HL-60/S4 treated with phorbol 12-myristate 13-acetate at 8.2 ng/mL for 4 days and 3 days (cell line): ENCODE measurements around the gene SLC29A2.
"Not testable (repeated sequence)": the region's sequence is repeated elsewhere in the genome, so short reads cannot be mapped to it uniquely, and the experiment has no call there.

Experiments used
- in situ Hi-C: fragments of 300-500 bp; cut with MboI; formaldehyde crosslinking; loops from 2 replicates; pipeline ENCODE4 v1.15.0; 2022; ENCODE audit warnings: low sequenced_read_pairs

The SLC29A2 gene

DNA sequence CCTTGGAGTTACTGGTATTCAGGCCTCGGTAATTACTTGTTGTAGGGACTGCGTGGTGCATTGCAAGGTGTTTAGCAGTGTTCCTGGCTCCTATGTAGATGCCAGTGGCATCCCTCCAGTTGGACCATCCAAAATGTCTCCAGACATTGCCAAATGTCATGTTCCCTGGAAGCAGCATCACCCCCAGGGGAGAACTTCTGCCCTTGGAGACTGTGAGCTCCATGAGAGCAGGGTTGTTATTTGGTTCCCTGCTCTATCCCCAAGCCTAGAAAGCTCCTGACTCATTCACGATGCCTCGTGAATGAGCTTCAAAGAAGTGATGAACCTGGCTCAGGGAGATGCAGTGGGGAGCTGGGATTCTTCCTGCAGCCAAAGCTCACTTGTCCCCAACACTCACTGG lies 50.0 kb downstream of the SLC29A2 start:
- in situ Hi-C loops: no loop called here

DNA sequence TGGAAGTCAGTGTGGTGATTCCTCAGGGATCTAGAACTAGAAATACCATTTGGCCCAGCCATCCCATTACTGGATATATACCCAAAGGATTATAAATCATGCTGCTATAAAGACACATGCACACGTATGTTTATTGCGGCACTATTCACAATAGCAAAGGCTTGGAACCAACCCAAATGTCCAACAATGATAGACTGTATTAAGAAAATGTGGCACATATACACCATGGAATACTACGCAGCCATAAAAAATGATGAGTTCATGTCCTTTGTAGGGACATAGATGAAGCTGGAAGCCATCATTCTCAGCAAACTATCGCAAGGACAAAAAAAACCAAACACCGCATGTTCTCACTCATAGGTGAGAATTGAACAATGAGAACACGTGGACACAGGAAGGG lies 50.8 kb downstream of the SLC29A2 start:
- in situ Hi-C loops: not testable (repeated sequence)

DNA sequence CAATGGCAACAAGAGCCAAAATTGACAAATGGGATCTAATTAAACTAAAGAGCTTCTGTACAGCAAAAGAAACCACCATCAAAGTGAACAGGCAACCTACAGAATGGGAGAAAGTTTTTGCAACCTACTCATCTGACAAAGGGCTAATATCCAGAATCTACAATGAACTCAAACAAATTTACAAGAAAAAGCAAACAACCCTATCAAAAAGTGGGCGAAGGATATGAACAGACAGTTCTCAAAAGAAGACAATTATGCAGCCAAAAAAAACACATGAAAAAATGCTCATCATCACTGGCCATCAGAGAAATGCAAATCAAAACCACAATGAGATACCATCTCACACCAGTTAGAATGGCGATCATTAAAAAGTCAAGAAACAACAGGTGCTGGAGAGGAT lies 51.3 kb downstream of the SLC29A2 start:
- in situ Hi-C loops: not testable (repeated sequence)

DNA sequence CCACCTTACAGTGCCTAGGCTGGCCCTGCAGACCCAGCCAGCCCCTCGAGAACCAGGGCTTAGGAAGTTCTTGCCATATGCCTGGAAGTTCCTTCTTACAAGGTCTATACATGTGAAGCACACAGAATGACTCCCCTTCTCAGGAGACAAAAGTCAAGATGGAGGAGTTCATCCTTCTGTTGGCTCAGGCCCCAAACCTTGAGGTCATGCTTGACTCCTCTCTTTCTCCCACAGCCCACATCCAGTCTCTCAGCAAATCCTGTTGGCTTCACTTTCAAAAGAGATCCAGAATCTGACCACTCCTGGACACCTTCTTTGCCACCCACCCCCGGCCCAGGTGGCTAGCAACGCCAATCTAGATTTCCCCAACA lies 53.0 kb downstream of the SLC29A2 start:
- in situ Hi-C loops: no loop called here

DNA sequence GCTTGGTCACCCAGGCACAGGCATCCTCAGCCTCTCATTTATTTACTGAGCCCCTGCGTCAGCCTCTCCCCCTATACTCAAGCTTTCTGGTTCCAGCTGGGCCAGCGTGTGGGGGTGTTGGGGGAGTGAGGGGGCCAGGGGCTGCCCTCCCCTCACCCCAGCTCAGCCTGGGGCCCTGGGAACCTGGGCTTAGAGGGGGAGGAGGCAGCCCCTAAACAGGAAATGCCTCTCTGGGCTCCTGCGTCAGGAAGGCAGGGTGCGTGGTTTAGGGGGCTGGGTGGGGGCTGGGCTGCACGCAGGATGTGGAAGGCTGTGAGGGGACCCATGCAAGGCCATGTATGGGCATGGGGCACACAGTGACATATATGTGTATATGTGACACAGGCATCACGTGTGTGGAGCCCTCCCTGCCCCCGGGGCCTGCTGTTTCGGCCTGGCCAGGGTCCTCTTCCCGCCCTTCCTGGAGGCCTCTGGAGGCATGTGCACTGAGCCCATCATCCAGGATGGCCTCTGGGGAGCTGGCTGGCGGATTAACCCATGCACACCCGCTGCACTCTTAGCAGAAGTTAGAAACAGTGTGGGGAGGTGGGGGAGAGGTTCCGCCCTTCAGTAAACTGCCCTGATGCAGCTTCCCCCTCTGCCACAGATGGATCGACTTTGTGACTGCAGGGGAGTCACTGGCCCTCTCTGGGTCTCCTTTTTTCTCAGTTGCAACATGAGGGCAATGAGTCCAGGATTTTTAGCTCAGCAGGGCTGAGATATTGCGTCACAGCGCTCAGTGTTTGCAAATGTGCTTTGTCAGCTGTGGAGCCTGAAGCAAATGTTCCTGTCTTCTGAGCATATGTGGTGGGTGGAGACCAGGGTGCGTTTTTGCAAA lies 53.6 kb downstream of the SLC29A2 start:
- in situ Hi-C loops: no loop called here

DNA sequence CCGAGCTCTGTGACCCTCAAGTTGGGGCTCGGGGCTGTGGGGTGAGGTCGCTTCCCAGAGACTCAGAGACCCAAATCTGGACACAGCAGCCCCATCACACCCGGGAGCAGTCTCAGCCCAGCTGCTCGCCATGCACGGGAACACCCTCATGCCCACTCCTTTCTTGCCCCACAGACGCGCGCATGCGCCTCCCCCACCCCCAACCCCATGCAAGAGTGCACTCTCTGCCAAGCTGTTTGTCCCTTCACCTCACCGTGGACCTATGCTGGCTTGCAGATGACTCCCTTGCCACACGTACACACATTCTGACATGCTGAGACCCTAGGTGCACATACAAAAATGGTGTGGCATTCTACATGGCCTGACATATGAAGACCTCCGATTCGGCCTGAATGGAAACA lies 54.2 kb downstream of the SLC29A2 start:
- in situ Hi-C loops: no loop called here

DNA sequence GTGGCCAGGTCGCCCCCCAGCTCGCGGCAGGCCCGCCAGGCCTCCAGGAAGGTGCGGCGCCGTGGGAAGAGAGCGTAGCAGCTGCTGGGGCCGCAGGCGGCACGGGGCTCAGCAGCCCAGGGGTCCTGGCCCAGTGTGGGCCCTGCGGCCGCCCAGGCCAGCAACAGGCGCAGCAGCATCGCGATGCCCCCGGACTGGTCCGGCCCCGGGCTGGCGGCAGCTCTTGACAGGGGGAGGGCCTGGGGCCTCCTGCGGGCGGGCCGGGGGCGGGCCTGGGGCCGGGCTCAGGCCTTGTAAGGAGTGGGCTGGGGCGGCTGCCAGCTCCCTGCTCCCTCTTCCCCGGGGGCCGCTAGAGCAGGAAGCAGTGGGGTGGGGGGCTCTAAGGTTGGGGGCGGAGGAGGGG lies 54.7 kb downstream of the SLC29A2 start, which contains the start of gene CD248:
Gene CD248 (minus strand): TSS at position 196 of the 403 bp plus-strand sequence. CDS start 17 bp downstream, at position 179.
- in situ Hi-C loops: no loop called here

DNA sequence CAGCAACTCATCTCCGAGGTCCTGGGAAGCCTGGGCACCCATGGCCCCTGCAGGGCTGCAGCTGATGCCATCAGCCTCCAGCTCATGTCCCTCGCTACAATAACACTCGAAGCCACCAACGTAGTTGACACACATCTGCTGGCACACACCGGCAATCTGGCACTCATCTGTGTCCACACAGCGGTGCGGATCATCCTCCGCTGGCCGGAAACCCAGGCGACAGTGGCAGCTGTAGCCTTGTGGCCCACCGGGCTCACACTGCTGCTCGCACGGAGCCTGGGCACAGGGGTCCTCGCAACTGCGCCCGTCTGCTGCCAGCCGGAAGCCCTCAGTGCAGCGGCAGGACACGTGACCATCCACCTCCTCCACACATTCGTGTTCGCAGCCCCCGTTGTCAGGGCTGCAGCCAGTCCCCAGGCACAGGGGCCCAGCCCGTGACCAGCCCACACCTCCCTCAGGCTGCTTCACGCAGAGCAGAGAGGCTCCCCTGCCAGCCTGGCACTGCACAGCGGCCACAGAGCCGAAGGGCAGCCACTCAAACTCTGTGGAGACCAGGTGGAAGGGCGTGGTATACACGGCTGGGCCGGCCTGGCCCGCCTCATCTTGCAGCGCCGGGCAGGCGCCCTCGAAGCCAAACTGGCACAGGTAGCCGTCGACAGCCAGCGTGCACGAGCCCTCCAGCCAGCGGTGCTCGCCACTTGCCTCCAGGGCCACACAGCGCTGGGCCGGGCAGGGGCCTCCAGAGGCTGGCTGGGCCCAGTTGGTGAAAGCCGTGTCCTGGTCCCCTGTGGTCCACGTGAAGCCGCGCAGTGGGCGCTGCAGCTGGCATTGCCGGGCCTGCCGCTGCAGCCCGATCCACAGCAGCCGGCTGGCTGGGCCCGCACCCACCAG lies 55.4 kb downstream of the SLC29A2 start:
- in situ Hi-C loops: no loop called here

DNA sequence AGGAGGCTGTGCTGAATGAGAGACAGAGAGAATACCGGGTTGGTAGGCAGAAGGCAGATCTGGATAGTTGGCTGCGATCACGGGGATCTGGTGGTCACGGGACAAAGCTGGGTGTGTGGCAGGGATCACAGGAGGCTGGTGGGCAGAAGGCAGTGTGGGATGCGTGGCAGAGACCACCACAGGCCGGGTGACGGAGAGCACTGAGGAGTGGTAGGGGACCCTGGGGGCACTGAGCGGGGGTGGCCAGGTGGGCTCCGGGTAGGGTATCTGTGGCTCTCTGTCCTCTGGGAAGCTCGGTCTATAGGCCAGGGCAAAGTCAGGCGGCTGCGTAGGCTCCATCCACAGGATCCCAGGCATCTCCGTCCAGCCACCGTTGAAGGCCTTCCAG lies 56.1 kb downstream of the SLC29A2 start:
- in situ Hi-C loops: no loop called here

DNA sequence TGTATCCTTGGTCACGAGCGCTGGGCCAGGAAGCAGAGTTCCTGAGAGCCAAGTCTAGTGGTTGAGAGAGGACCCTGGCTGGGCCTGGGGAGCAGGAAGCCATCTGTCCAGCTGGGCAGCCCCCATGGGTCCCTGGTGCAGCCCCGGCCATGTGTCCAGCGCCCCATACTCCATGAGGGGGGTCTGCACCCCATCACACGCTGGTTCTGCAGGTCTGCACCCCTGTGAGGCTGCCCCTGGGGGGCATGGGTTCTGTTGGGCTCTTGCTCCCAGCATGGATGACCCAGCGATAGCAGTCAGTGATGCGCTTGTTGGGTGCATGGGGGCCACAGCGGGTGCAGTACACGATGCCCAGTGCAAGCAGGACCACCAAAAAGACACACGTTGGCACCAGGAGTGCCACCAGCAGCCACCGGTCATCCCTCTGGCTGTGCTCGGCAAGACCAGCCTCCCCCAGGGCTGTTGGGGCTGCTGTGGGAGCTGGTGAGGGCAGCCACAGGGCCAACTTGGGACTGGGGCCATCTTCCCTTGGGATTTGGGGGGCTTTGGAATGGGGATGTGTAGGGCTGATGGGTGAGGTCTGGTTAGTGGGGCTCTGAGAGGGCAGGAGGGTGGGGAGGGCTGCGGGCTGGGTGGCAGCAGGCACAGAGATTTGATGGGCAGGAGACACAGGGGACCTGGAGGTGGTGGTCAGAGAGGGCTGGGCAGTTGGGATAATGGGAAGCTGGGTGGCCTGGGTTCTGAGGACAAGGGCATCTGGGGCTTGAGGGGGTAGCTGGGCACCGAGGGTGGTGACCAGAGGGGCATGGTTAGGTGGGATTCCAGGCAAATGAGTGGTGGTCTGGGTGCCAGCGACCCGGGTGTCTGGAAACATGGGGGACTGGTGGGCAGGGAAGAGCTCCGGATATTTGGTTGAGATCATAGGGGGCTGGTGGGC lies 56.7 kb downstream of the SLC29A2 start:
- in situ Hi-C loops: no loop called here

DNA sequence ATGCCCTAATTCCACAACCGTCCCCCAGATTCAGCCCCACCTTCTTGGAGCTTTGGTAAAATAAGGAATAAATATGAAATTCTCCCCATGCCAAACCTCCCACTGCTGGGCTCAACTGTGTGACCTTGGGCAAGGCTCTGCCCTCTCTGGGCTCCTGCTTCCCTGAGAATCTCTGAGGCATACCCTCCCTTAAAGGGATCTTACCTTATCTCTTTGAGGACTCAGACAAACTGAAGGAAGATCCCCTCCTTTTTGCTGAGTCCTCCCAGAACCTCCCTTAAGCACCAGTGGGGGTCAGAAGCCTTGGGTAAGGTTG lies 57.4 kb downstream of the SLC29A2 start:
- in situ Hi-C loops: no loop called here

DNA sequence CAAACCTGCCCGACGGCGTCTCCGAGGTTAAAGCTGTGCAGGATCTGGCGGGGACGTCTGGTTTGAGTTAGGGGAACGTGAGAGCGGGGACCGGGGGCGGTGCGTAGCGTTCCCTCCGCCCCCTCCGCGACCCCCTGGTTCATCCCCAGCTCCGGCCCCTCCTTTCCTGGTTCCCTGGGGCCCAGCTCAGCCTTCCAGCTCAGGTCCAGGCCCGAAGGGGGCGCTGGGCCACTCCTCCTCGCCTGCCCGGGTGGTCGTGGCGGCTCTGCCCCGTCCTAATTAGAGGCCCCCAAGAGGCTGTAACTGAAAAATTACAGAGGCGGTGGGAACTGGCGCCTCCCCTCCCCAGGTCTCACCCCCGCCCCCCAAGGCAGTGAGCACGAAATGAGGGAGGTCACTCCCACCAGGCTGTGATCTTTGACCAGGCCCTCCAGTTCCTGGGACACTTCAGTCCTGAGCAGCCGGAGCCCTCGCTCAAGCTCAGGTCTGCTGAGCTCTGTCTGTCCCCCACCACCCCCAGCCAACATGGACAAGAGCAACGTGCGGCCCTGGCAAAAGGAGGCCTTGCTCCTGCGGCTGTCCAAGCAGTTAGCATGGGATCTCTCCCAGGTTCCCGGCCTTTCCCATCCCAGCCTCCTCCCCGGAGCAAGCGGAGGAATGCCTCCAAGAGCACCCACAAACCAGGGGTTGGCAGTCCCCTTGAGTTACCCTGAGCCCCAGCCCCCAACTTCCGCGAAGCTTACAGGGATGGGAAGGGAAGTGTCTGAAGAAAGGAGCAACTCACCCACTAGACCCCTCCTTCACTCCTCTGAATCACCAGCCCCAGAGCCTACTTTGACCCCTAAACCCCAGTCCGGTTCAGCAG lies 58.0 kb downstream of the SLC29A2 start:
- in situ Hi-C loops: no loop called here

DNA sequence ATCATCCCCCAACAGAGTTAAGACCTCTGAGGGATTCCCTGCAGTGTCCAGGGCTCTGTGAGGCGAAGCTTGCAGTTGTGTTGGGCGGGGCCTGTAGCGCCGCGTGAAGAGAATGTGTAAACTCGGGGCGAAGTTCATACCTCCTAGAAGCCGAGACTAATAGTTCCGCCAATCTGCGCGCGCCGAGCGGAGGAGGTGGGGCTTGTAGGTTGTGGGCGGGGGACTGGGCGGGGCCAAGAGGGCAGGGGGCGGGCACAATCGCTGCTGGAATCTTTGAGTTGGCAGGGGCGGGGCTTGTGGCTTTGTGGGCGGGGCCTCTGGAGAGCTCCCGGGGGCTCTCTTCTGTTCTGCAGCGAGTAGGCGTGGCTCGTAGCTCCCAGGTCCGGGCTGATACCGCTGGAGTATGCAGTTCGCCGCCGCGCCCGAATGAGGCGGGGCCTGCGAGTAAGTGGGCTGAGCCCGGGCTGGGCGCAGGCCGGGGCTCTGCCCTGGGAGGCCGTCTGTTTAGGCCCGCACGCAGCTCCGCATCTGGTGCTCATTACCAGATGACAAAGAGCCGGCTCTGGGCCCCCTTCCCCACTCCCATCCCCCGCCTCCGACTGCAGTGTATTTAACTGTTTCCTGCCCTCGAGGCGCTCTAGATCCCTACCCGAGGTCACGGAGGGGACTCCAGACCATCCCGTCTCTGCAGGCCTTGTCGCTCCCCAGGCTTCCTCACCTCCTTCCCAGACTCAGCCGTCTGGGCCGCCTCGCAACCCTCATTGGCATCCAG lies 58.8 kb downstream of the SLC29A2 start:
- in situ Hi-C loops: no loop called here
